A673 (cell line): ENCODE data around the gene PCSK7. TPM values are rescaled to one million over a fixed set of nuclear protein-coding genes. Genes with fewer than 3 reads are reported as not detected.
A peak's percentile ranks its signal among the peaks of the same experiment; 100 is the strongest.

Experiments used
- BruUV-seq: library from RNA; stranded (reverse); fragments of 400-500 nt; replicated peaks from 2 replicates; lab custom pipeline; 2021; lab: Mats Ljungman, UMichigan
- CTCF ChIA-PET: fragments of 300-600 bp; sonication (Branson Sonifier 250); formaldehyde crosslinking; loops from one replicate; lab custom pipeline; 2022; ENCODE audit warnings: antibody characterized with exemption; lab: Charles Lee
- POLR2A ChIA-PET: fragments of 300-600 bp; sonication (Branson Sonifier 250); formaldehyde crosslinking; loops from one replicate; lab custom pipeline; 2022; ENCODE audit warnings: antibody characterized with exemption; ENCODE audit not compliant: low non-redundant PET; lab: Charles Lee
- DNase-seq: peaks from one replicate; pipeline ENCODE4 v3.0.0-alpha.2; 2015; ENCODE audit warnings: low spot score
- H3K27ac ChIP-seq: fragments of 200-600 bp; sonication (generic); 2 replicates; pipeline ENCODE4 v1.5.1; 2016; ENCODE audit warnings: mixed run types, low read depth, mild to moderate bottlenecking, mixed read lengths, antibody characterized with exemption, low read length; ENCODE audit not compliant: poor library complexity, severe bottlenecking
- H3K27me3 ChIP-seq: fragments of 200-600 bp; sonication (generic); replicated peaks from 2 replicates; pipeline ENCODE4 v1.6.1; 2017; ENCODE audit warnings: mixed run types, low read depth, mild to moderate bottlenecking, mixed read lengths, antibody characterized with exemption, low read length; ENCODE audit not compliant: insufficient read depth, poor library complexity
- H3K36me3 ChIP-seq: fragments of 200-600 bp; sonication (generic); 2 replicates; pipeline ENCODE4 v1.6.1; 2016; ENCODE audit warnings: mixed run types, mild to moderate bottlenecking, mixed read lengths, antibody characterized with exemption, low read length; ENCODE audit not compliant: insufficient read depth, poor library complexity, severe bottlenecking
- H3K4me1 ChIP-seq: fragments of 200-600 bp; sonication (generic); 2 replicates; pipeline ENCODE4 v1.6.1; 2017; ENCODE audit warnings: mixed run types, mild to moderate bottlenecking, mixed read lengths, antibody characterized with exemption, low read length; ENCODE audit not compliant: insufficient read depth, poor library complexity, severe bottlenecking
- H3K4me3 ChIP-seq: fragments of 200-600 bp; sonication (generic); 2 replicates; pipeline ENCODE4 v1.5.1; 2016; ENCODE audit warnings: low read depth, mixed run types, mild to moderate bottlenecking, mixed read lengths, low read length; ENCODE audit not compliant: poor library complexity, severe bottlenecking
- H3K9me3 ChIP-seq: fragments of 200-600 bp; sonication (generic); 2 replicates; pipeline ENCODE4 v1.6.1; 2016; ENCODE audit warnings: mixed run types, low read depth, mild to moderate bottlenecking, mixed read lengths, antibody characterized with exemption, low read length; ENCODE audit not compliant: poor library complexity, severe bottlenecking
- EZH2 ChIP-seq: fragments of 200-600 bp; sonication (generic); IDR thresholded peaks from 2 replicates; pipeline ENCODE4 v1.6.1; 2017; ENCODE audit warnings: borderline replicate concordance, low read depth, mild to moderate bottlenecking, mixed read lengths, antibody characterized with exemption, low read length; ENCODE audit not compliant: poor library complexity, severe bottlenecking
- intact Hi-C: fragments of 100-400 bp; cut with micrococcal nuclease; formaldehyde crosslinking; loops from one replicate; pipeline ENCODE4 v1.10.0; 2022; ENCODE audit not compliant: unreplicated experiment
- total RNA-seq: library from RNA; stranded (reverse); gene quantifications from 2 replicates; pipeline ENCODE4 v1.2.3, GENCODE V29; 2021
- TF ChIP-seq, protein P1 (sequence below): fragments of 300-800, 200-600 bp; sonication (generic); conservative IDR thresholded peaks from 2 replicates; pipeline ENCODE4 v1.5.1; 2017; ENCODE audit warnings: low read depth, mild to moderate bottlenecking, antibody characterized with exemption, low read length, moderate library complexity, mixed read lengths

The PCSK7 gene
- total RNA-seq, 1 experiment from 2014 or later: 49.0 TPM

DNA sequence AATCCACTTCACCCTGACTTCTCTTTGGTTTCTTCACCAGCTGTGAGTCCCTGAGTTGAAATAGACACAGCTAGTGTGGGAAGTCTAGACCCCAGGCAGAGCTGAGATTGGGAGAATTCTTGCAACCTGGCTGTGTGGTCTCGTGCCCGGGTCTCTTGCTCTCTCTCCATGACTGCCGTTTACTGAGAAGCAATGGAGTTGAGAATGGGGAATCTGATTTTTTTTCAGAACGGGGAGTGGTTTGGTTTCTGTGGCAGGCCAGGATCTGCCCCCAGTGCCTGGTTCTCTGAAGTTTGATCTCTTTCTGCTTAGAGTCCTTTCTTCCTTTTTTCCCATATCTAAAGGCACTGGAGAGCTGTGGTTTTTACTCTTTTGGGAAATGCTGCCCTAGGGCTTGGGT is 51.9 kb downstream of the PCSK7 start:
- Histone ChIP-seq H3K4me3 (peak overlapping the region; percentile 70), H3K27me3 (no peaks in the 10 kb centered on the region), H3K9me3 (no peaks in the 10 kb centered on the region), H3K36me3 (no peaks in the 10 kb centered on the region), H3K27ac (peak overlapping the region; percentile 81), H3K4me1 (peaks cover 29% of the 10 kb centered on the region)
- no peak for DNase-seq
- TF ChIP-seq, protein P1, sequence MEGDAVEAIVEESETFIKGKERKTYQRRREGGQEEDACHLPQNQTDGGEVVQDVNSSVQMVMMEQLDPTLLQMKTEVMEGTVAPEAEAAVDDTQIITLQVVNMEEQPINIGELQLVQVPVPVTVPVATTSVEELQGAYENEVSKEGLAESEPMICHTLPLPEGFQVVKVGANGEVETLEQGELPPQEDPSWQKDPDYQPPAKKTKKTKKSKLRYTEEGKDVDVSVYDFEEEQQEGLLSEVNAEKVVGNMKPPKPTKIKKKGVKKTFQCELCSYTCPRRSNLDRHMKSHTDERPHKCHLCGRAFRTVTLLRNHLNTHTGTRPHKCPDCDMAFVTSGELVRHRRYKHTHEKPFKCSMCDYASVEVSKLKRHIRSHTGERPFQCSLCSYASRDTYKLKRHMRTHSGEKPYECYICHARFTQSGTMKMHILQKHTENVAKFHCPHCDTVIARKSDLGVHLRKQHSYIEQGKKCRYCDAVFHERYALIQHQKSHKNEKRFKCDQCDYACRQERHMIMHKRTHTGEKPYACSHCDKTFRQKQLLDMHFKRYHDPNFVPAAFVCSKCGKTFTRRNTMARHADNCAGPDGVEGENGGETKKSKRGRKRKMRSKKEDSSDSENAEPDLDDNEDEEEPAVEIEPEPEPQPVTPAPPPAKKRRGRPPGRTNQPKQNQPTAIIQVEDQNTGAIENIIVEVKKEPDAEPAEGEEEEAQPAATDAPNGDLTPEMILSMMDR: no peak
- ChIA-PET CTCF (interaction anchor here (0.7 to 1.8 kb wide), 4 partner anchors 18 to 447 kb away, joined by 3 to 8 read pairs (median 8); no protein-coding TSS in a partner anchor), POLR2A (interaction anchor here (0.6 kb wide), 1 partner anchor 314 kb away, joined by 3 read pairs; no protein-coding TSS in a partner anchor)
- intact Hi-C loops: no loop called here
- BruUV-seq: no TSS peak

DNA sequence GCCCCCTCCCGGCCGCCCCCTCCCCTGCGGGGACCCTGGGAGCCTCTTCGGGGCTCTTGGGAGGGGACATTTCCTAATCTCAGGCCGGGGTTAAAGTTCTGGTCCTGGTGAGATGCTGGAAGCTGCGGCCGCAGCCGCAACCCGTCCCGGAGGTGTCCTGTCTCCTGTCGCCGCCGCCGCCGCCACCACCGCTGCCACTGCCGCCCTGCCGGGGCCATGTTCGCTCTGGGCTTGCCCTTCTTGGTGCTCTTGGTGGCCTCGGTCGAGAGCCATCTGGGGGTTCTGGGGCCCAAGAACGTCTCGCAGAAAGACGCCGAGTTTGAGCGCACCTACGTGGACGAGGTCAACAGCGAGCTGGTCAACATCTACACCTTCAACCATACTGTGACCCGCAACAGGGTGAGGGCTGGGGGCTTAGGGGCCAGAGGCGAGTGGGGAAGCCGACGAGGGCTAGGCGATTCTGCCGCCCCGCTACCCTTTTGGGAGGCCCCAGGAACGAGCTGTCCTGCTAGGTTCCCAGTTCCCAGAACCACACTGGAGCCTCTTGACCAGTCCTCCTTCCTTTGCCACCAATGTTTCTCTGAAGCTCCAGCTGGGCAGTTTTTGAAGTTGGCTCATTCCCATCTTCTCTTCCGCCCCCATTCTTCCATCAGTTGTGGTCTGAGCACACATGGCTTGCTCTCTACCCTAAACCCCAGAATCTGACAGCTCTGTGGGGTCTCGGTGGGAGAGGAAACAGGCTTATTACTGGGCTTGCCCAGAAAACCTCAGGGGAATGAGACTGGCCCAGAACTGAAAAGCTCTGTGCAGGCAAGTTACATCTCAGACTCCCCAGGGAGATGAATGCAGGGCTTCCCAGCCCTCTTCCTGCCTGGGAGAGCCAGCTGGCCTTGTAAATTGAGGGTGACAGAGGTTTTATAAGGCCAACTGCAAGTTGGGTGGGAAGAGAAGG is 52.5 kb downstream of the PCSK7 start:
- CTCF ChIA-PET: interaction anchor here (0.6 to 1.8 kb wide), 6 partner anchors 17 to 446 kb away, joined by 3 to 8 read pairs (median 7); no protein-coding TSS in a partner anchor
- POLR2A ChIA-PET: interaction anchor here (0.5 kb wide), 1 partner anchor 422 kb away, joined by 3 read pairs; no protein-coding TSS in a partner anchor
- BruUV-seq: no TSS peak
- H3K27ac ChIP-seq: peak overlapping the region; percentile 81
- no peak for TF ChIP-seq EZH2
- TF ChIP-seq, protein P1: no peak
- DNase-seq: peak; percentile 93
- H3K36me3 ChIP-seq: no peaks in the 10 kb centered on the region
- no peaks in the 10 kb centered on the region for H3K9me3 ChIP-seq
- intact Hi-C loops: loop anchor here (5.0 kb wide), 1 partner anchor 37 kb away; the partner anchor contains the start of gene PAFAH1B2
- peaks cover 29% of the 10 kb centered on the region for H3K4me1 ChIP-seq
- peak overlapping the region; percentile 70 for H3K4me3 ChIP-seq
- H3K27me3 ChIP-seq: no peaks in the 10 kb centered on the region

DNA sequence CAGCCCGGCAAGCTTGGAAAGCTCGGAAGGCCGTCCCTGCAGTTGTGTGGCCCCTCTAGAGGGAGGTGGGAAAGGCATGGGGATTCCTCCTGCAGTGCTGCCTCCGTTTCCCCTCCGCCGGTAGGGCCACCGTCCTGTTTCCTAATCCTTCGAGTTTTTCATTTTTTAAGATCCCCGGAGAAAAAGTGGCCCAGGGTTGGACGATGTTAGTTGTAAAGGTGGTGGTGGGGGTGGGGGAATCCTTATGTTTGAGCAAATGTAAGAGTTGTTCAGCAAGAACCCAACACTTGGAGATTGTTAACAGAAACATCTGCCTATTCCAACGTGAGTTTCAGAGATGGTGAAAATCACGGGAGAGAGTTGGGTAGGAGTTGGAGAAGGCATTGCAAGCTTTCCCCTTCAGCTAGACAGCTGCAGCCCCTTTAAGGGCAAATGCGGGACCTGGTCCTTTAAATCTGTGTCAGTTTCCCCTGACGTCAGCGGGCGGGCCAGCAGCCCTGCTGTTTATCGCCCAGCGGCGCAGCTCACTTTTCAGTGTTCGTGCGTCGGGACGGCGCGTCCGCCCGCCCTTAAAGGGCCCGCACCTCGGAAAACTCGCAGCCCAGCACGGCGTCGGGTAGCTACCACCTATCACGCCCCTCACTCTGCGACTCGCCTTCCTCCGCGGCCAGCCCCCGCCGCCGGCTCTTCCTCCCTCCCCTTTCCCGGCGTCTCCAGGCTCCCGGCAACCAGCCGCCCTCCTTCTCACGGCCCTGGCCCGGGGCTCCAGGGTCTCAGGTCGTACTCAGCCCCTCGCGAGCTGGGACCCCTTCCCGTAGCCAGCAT is 53.5 kb downstream of the PCSK7 start, which contains the start of gene SIDT2:
Gene SIDT2, plus strand, starts transcription at position 534 of the 825 bp plus-strand sequence. CDS start 521 bp downstream, outside the sequence.
- Histone ChIP-seq H3K4me1 (peaks cover 29% of the 10 kb centered on the region), H3K4me3 (peak within 1 kb of the TSS; percentile 70), H3K36me3 (no peaks in the 10 kb centered on the region), H3K9me3 (no peaks in the 10 kb centered on the region), H3K27me3 (no peaks in the 10 kb centered on the region), H3K27ac (peak within 1 kb of the TSS; percentile 81)
- peak; percentile 98 for DNase-seq
- TF ChIP-seq, protein P1: no peak
- no peak for TF ChIP-seq EZH2
- CTCF ChIA-PET: interaction anchor here (0.6 to 1.1 kb wide), 5 partner anchors 32 to 387 kb away, joined by 3 to 4 read pairs (median 3); partner anchors contain the start of gene APOA5
- intact Hi-C loops: loop anchor here (5.0 kb wide), 1 partner anchor 36 kb away; the partner anchor contains the start of gene PAFAH1B2
- no TSS peak for BruUV-seq
- POLR2A ChIA-PET: interaction anchor here (0.5 kb wide), 1 partner anchor 423 kb away, joined by 3 read pairs; no protein-coding TSS in a partner anchor
